Aorta (tissue), 5 donors: ENCODE results near the gene TRIM2. TPM values are rescaled to one million over a fixed set of nuclear protein-coding genes. Genes with fewer than 3 reads are reported as not detected.
A peak's percentile ranks its signal among the peaks of the same experiment; 100 is the strongest.

Experiments used
- ATAC-seq: fragments of 200-7000 bp; cut with Tn5 transposase; one replicate; pipeline ENCODE4 v1.9.1; 2022; ENCODE audit warnings: moderate library complexity; ENCODE audit not compliant: low FRiP score
- DNase-seq, 2 donors: peaks; one replicate each; pipeline ENCODE4 v3.0.0-alpha.2; 2020
- H3K27ac ChIP-seq, 2 donors: one replicate each; pipeline ENCODE4 v1.5.1; 2013; ENCODE audit warnings: low read length in 2 of 2, mild to moderate bottlenecking in 2 of 2, moderate library complexity in 2 of 2, control low read depth in 1 of 2, inconsistent platforms in 1 of 2, low read depth in 1 of 2
- H3K27me3 ChIP-seq, 2 donors: one replicate each; pipeline ENCODE4 v1.6.1; 2013; ENCODE audit warnings: control low read depth in 1 of 2, low read length in 1 of 2, mild to moderate bottlenecking in 1 of 2, moderate library complexity in 1 of 2; ENCODE audit not compliant: insufficient read depth in 2 of 2, control insufficient read depth in 1 of 2
- H3K36me3 ChIP-seq, 2 donors: one replicate each; pipeline ENCODE4 v1.6.1; 2013; ENCODE audit warnings: control low read depth in 1 of 2, low read length in 1 of 2, mild to moderate bottlenecking in 1 of 2; ENCODE audit not compliant: insufficient read depth in 2 of 2, control insufficient read depth in 1 of 2
- H3K4me1 ChIP-seq, 2 donors: one replicate each; pipeline ENCODE4 v1.6.1; 2013; ENCODE audit warnings: low read length in 2 of 2, control low read depth in 1 of 2, mild to moderate bottlenecking in 1 of 2, moderate library complexity in 1 of 2; ENCODE audit not compliant: insufficient read depth in 2 of 2, control insufficient read depth in 1 of 2
- H3K4me3 ChIP-seq, 2 donors: one replicate each; pipeline ENCODE4 v1.5.1; 2013; ENCODE audit warnings: low read length in 2 of 2, control low read depth in 1 of 2, mild to moderate bottlenecking in 1 of 2
- H3K9me3 ChIP-seq: one replicate; pipeline ENCODE4 v1.6.1; 2013; ENCODE audit warnings: mild to moderate bottlenecking, low read length; ENCODE audit not compliant: control insufficient read depth
- WGBS, 2 donors: extraction: QIAGEN DNeasy Blood & Tissue Kit; methylation state at CpG; one replicate each; pipeline ENCODE4 v1.1.7; 2013; 5-methylcytosine and 5-hydroxymethylcytosine counted together
- intact Hi-C, 2 donors: fragments of 100-400 bp; cut with DNase I; formaldehyde crosslinking; loops; one replicate each; pipeline versions ENCODE4 v1.14.2 to v1.15.0; 2022
- polyA plus RNA-seq, 2 donors: library from polyadenylated mRNA; stranded (reverse); fragments of 200-250 nt; gene quantifications; one replicate each; pipeline ENCODE4 v1.2.3, GENCODE V29; 2013
- total RNA-seq, 2 donors: library from RNA; stranded (reverse); fragmentation: NEBNext Ultra II Directional; extraction: Animal tissue kit (Norgen Biotek cat#: 25700); gene quantifications; one replicate each; pipeline ENCODE4 v1.2.1, GENCODE V29; 2021
- donor health status: healthy with polysubstance abuse.
- donor health status: Bipolar disorder and iron deficiency.
- donor health status: DM: no; HTN: no; CAD: no.
- donor health status: DM: no; HTN: no; CAD: no.
- donor health status: DM: yes; HTN: yes; CAD: no.

TRIM2 gene
- total and polyA plus RNA-seq, 4 donors: 7.5 to 53.4 (median 18.9) TPM

- no peaks in the 10 kb centered on the region for H3K27me3 ChIP-seq
- no peak for DNase-seq
- WGBS, 2 donors: 94% methylated on average over 1 of the region's 1 CpG
- ATAC-seq: no peak
- no peaks in the 10 kb centered on the region for H3K4me1 ChIP-seq
- H3K9me3 ChIP-seq: no peaks in the 10 kb centered on the region
- H3K27ac ChIP-seq: no peak overlapping the region
- H3K4me3 ChIP-seq: no peak overlapping the region
- intact Hi-C loops: no loop called here
- no peaks in the 10 kb centered on the region for H3K36me3 ChIP-seq
Measured at GRCh38 chr4:153212736-153213135, 8.5 kb downstream of the TRIM2 start.

GRCh38 chr4:153215921-153216320 is 11.7 kb downstream of the TRIM2 start:
- no peak for ATAC-seq
- no peak overlapping the region for H3K4me3 ChIP-seq
- no peaks in the 10 kb centered on the region for H3K36me3 ChIP-seq
- no peaks in the 10 kb centered on the region for H3K4me1 ChIP-seq
- DNase-seq: no peak
- H3K27me3 ChIP-seq: no peaks in the 10 kb centered on the region
- H3K9me3 ChIP-seq: no peaks in the 10 kb centered on the region
- no peak overlapping the region for H3K27ac ChIP-seq
- intact Hi-C loops: no loop called here

- ATAC-seq: no peak
- H3K4me3 ChIP-seq: no peak overlapping the region
- 69 to 92% methylated on average over 4 of the region's 4 CpGs for WGBS, 2 donors
- no peaks in the 10 kb centered on the region for H3K36me3 ChIP-seq
- intact Hi-C loops: no loop called here
- no peaks in the 10 kb centered on the region for H3K4me1 ChIP-seq
- H3K27me3 ChIP-seq: no peaks in the 10 kb centered on the region
- H3K9me3 ChIP-seq: no peaks in the 10 kb centered on the region
- no peak for DNase-seq
- no peak overlapping the region for H3K27ac ChIP-seq
Measured at GRCh38 chr4:153216546-153216945, 12.3 kb downstream of the TRIM2 start.

- Histone ChIP-seq H3K36me3 (no peaks in the 10 kb centered on the region), H3K27ac (no peak overlapping the region), H3K9me3 (no peaks in the 10 kb centered on the region), H3K4me1 (no peaks in the 10 kb centered on the region), H3K4me3 (no peak overlapping the region), H3K27me3 (no peaks in the 10 kb centered on the region)
- intact Hi-C loops: no loop called here
- ATAC-seq: no peak
- DNase-seq: no peak
Measured at GRCh38 chr4:153217440-153217839, 13.2 kb downstream of the TRIM2 start.

- no peaks in the 10 kb centered on the region for H3K27me3 ChIP-seq
- no peaks in the 10 kb centered on the region for H3K36me3 ChIP-seq
- intact Hi-C loops: no loop called here
- H3K4me1 ChIP-seq: no peaks in the 10 kb centered on the region
- no peak overlapping the region for H3K4me3 ChIP-seq
- no peak overlapping the region for H3K27ac ChIP-seq
- no peak for ATAC-seq
- H3K9me3 ChIP-seq: no peaks in the 10 kb centered on the region
- 94 to 96% methylated on average over 3 of the region's 3 CpGs for WGBS, 2 donors
- DNase-seq: no peak
Measured at GRCh38 chr4:153218961-153219360, 14.7 kb downstream of the TRIM2 start.

GRCh38 chr4:153220682-153221395 is 16.6 kb downstream of the TRIM2 start:
- Histone ChIP-seq H3K4me3 (no peak overlapping the region), H3K27ac (no peak overlapping the region), H3K9me3 (no peaks in the 10 kb centered on the region), H3K27me3 (no peaks in the 10 kb centered on the region), H3K4me1 (no peaks in the 10 kb centered on the region), H3K36me3 (no peaks in the 10 kb centered on the region)
- 60 to 72% methylated on average over 5 of the region's 5 CpGs for WGBS, 2 donors
- intact Hi-C loops: loop anchor here in 1 of 2 donors (5.0 kb wide), 1 partner anchor 69 kb away; no protein-coding TSS in a partner anchor
- no peak for ATAC-seq
- no peak for DNase-seq

- 18% methylated on average over 30 of the region's 30 CpGs for WGBS, 2 donors
- intact Hi-C loops: loop anchor here in 1 of 2 donors (5.0 kb wide), 1 partner anchor 70 kb away; no protein-coding TSS in a partner anchor
- no peaks in the 10 kb centered on the region for H3K27me3 ChIP-seq
- peak; percentile 80 for ATAC-seq
- H3K9me3 ChIP-seq: no peaks in the 10 kb centered on the region
- peak overlapping the region; percentile 64 to 73 for H3K4me3 ChIP-seq
- H3K27ac ChIP-seq: peak overlapping the region in 1 of 2 donors; percentile 52
- peak; percentile 72 to 85 for DNase-seq
- no peaks in the 10 kb centered on the region for H3K4me1 ChIP-seq
- H3K36me3 ChIP-seq: no peaks in the 10 kb centered on the region
Measured at GRCh38 chr4:153221783-153222706, 17.8 kb downstream of the TRIM2 start.

- H3K4me1 ChIP-seq: no peaks in the 10 kb centered on the region
- intact Hi-C loops: loop anchor here in 1 of 2 donors (5.0 kb wide), 1 partner anchor 71 kb away; no protein-coding TSS in a partner anchor
- H3K27ac ChIP-seq: peak overlapping the region; percentile 52 to 79
- ATAC-seq: peak; percentile 92
- H3K9me3 ChIP-seq: no peaks in the 10 kb centered on the region
- DNase-seq: peak; percentile 73 to 87
- H3K27me3 ChIP-seq: no peaks in the 10 kb centered on the region
- 0% methylated on average over 55 to 61 of the region's 61 CpGs for WGBS, 2 donors
- no peaks in the 10 kb centered on the region for H3K36me3 ChIP-seq
- H3K4me3 ChIP-seq: peak overlapping the region; percentile 64 to 73
Measured at GRCh38 chr4:153222707-153223426, 18.6 kb downstream of the TRIM2 start.
